Caco-2 (cell line): ENCODE measurements around the gene RAB15. TPM values are rescaled to one million over a fixed set of nuclear protein-coding genes. Genes with fewer than 3 reads are reported as not detected.

ENCODE experiments used
- BruUV-seq: library from RNA; stranded (reverse); fragments of 400-500 nt; replicated peaks from 2 replicates; lab custom pipeline; 2021; lab: Mats Ljungman, UMichigan
- CTCF ChIA-PET: fragments of 300-600 bp; sonication (Branson Sonifier 250); formaldehyde crosslinking; loops from one replicate; lab custom pipeline; 2022; ENCODE audit warnings: antibody characterized with exemption; lab: Charles Lee
- POLR2A ChIA-PET: fragments of 300-600 bp; sonication (Branson Sonifier 250); formaldehyde crosslinking; loops from one replicate; lab custom pipeline; 2022; ENCODE audit warnings: antibody characterized with exemption; lab: Charles Lee
- DNase-seq, 2 experiments: peaks; one replicate each; pipeline versions ENCODE4 v3.0.0 to v3.0.0-alpha.2; 2020 to 2022
- H3K27me3 ChIP-seq: replicated peaks from 2 replicates; pipeline ENCODE4 v1.6.0; 2011; ENCODE audit warnings: low read length; ENCODE audit not compliant: control insufficient read depth, insufficient read depth
- H3K36me3 ChIP-seq: 2 replicates; pipeline ENCODE4 v1.5.1; 2011; ENCODE audit warnings: low read length; ENCODE audit not compliant: control insufficient read depth, insufficient read depth
- H3K4me1 ChIP-seq: fragments of 250-450 bp; sonication (Bioruptor Pico); 2 replicates; pipeline ENCODE4 v1.5.1; 2020; ENCODE audit warnings: mild to moderate bottlenecking
- H3K4me3 ChIP-seq: 2 replicates; pipeline ENCODE4 v1.5.1; 2011; ENCODE audit warnings: low read depth, mild to moderate bottlenecking, control low read depth, low read length
- H3K9me3 ChIP-seq: fragments of 250-450 bp; sonication (Bioruptor Pico); 2 replicates; pipeline ENCODE4 v1.5.1; 2020; ENCODE audit warnings: mild to moderate bottlenecking, moderate library complexity
- H3K27ac Mint-ChIP-seq: one replicate; pipeline ENCODE4 v1.8.0; 2022; ENCODE audit warnings: mixed read lengths; ENCODE audit not compliant: unreplicated experiment
- H3K27me3 Mint-ChIP-seq: one replicate; pipeline ENCODE4 v1.8.0; 2022; ENCODE audit warnings: mixed read lengths; ENCODE audit not compliant: insufficient read depth, unreplicated experiment
- H3K36me3 Mint-ChIP-seq: one replicate; pipeline ENCODE4 v1.8.0; 2022; ENCODE audit warnings: mild to moderate bottlenecking, mixed read lengths; ENCODE audit not compliant: insufficient read depth, unreplicated experiment
- H3K4me1 Mint-ChIP-seq: one replicate; pipeline ENCODE4 v1.8.0; 2022; ENCODE audit warnings: low read depth, mixed read lengths; ENCODE audit not compliant: unreplicated experiment
- H3K4me3 Mint-ChIP-seq: one replicate; pipeline ENCODE4 v1.8.0; 2022; ENCODE audit warnings: mild to moderate bottlenecking, moderate library complexity, mixed read lengths; ENCODE audit not compliant: unreplicated experiment
- H3K9me3 Mint-ChIP-seq: one replicate; pipeline ENCODE4 v1.8.0; 2022; ENCODE audit warnings: mixed read lengths; ENCODE audit not compliant: unreplicated experiment
- CTCF ChIP-seq, 2 experiments: fragments of 200-600 bp in 1 of 2; IDR thresholded peaks; 1 replicate in 1 of 2; 2 replicates in 1 of 2; pipeline versions ENCODE4 v1.5.1 to v1.8.0; 2011 to 2022; ENCODE audit warnings: antibody characterized with exemption in 1 of 2, control low read depth in 1 of 2, inconsistent platforms in 1 of 2, low read depth in 1 of 2, low read length in 1 of 2, mild to moderate bottlenecking in 1 of 2, moderate library complexity in 1 of 2; ENCODE audit not compliant: insufficient read depth in 1 of 2, severe bottlenecking in 1 of 2, unreplicated experiment in 1 of 2
- intact Hi-C: fragments of 100-400 bp; cut with micrococcal nuclease; formaldehyde crosslinking; loops from one replicate; pipeline ENCODE4 v1.10.0; 2022; ENCODE audit not compliant: unreplicated experiment
- total RNA-seq: library from RNA; stranded (reverse); gene quantifications from 2 replicates; pipeline ENCODE4 v1.2.3, GENCODE V29; 2022

RAB15 gene
- total RNA-seq, 1 experiment from 2014 or later: 92.5 TPM

GRCh38 chr14:64963611-64964010 lies 8.5 kb downstream of the RAB15 start:
- peaks cover 28% of the 10 kb centered on the region for H3K36me3 Mint-ChIP-seq
- H3K4me1 Mint-ChIP-seq: peaks cover 17% of the 10 kb centered on the region
- ChIA-PET POLR2A (no interaction called here), CTCF (no interaction called here)
- Histone ChIP-seq H3K9me3 (no peaks in the 10 kb centered on the region), H3K4me3 (no peak overlapping the region), H3K27me3 (no peaks in the 10 kb centered on the region), H3K36me3 (no peaks in the 10 kb centered on the region; the same call in 1 of the 2 replicates), H3K4me1 (peaks cover 10% of the 10 kb centered on the region; the same call in 1 of the 2 replicates)
- H3K27me3 Mint-ChIP-seq: no peaks in the 10 kb centered on the region
- no TSS peak for BruUV-seq
- no peak for TF ChIP-seq CTCF (IDR thresholded peaks at IDR 0.05; ENCODE audit: insufficient read depth in 1 of 2, low read depth in 1 of 2, low read length in 1 of 2, severe bottlenecking in 1 of 2, unreplicated experiment in 1 of 2)
- no peak for DNase-seq
- intact Hi-C loops: no loop called here
- no peaks in the 10 kb centered on the region for H3K9me3 Mint-ChIP-seq
- H3K4me3 Mint-ChIP-seq: no peak overlapping the region
- no peak overlapping the region for H3K27ac Mint-ChIP-seq

GRCh38 chr14:64960762-64961276 lies 11.3 kb downstream of the RAB15 start:
- TF ChIP-seq CTCF (IDR thresholded peaks at IDR 0.05; ENCODE audit: insufficient read depth in 1 of 2, low read depth in 1 of 2, low read length in 1 of 2, severe bottlenecking in 1 of 2, unreplicated experiment in 1 of 2): no peak
- ChIA-PET POLR2A (no interaction called here), CTCF (no interaction called here)
- Histone ChIP-seq H3K4me3 (no peak overlapping the region), H3K9me3 (no peaks in the 10 kb centered on the region), H3K36me3 (no peaks in the 10 kb centered on the region), H3K4me1 (no peaks in the 10 kb centered on the region), H3K27me3 (no peaks in the 10 kb centered on the region)
- Mint-ChIP-seq H3K4me3 (no peak overlapping the region), H3K27ac (no peak overlapping the region), H3K27me3 (no peaks in the 10 kb centered on the region), H3K4me1 (peaks cover 6% of the 10 kb centered on the region), H3K9me3 (no peaks in the 10 kb centered on the region), H3K36me3 (peaks cover 24% of the 10 kb centered on the region)
- no TSS peak for BruUV-seq
- DNase-seq: peak in 1 of 2 experiments; percentile 29
- intact Hi-C loops: no loop called here

DNA sequence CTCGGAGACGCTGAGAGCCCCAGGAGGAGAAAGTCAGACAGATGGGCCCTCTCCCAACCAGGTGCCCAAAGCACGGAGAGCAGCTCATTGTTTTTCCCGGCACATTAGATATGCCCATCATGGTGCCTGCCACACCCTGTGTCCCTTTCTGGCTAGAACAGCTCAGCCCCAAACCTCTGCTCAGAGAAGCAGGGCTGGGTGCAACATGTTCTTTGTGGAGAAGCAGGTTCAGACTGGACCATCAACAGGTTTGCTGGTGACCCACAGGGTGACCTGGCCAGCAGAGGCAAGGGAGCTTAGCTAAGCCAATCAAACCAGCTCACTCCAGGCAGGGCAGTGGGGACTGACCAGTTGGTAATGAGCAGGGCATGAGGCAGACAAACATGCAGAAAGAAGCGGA lies 13.4 kb downstream of the RAB15 start:
- no peaks in the 10 kb centered on the region for H3K27me3 ChIP-seq
- H3K4me3 ChIP-seq: no peak overlapping the region
- no peak overlapping the region for H3K4me3 Mint-ChIP-seq
- no peaks in the 10 kb centered on the region for H3K9me3 Mint-ChIP-seq
- intact Hi-C loops: no loop called here
- DNase-seq: no peak
- peaks cover 29% of the 10 kb centered on the region for H3K36me3 Mint-ChIP-seq
- no peaks in the 10 kb centered on the region for H3K9me3 ChIP-seq
- no TSS peak for BruUV-seq
- no peaks in the 10 kb centered on the region for H3K27me3 Mint-ChIP-seq
- no peaks in the 10 kb centered on the region for H3K4me1 ChIP-seq
- H3K27ac Mint-ChIP-seq: no peak overlapping the region
- H3K4me1 Mint-ChIP-seq: peaks cover 6% of the 10 kb centered on the region
- ChIA-PET CTCF (no interaction called here), POLR2A (no interaction called here)
- no peaks in the 10 kb centered on the region for H3K36me3 ChIP-seq
- no peak for TF ChIP-seq CTCF (IDR thresholded peaks at IDR 0.05; ENCODE audit: insufficient read depth in 1 of 2, low read depth in 1 of 2, low read length in 1 of 2, severe bottlenecking in 1 of 2, unreplicated experiment in 1 of 2)
